Keratinocyte (primary cell): ENCODE data around the gene EDEM1. TPM values are rescaled to one million over a fixed set of nuclear protein-coding genes. Genes with fewer than 3 reads are reported as not detected.
"Not testable (repeated sequence)": the region's sequence is repeated elsewhere in the genome, so short reads cannot be mapped to it uniquely, and the experiment has no call there.

Experiments used
- DNase-seq: peaks from one replicate; pipeline ENCODE4 v3.0.0-alpha.2; 2011; ENCODE audit warnings: low read depth, missing footprints, low spot score
- FAIRE-seq: peaks from 2 replicates; lab custom pipeline; 2011; peaks lifted over from hg19 to GRCh38; lab: Jason Lieb, UNC
- H2AFZ ChIP-seq: 2 replicates; pipeline ENCODE4 v1.6.0; 2012; ENCODE audit warnings: low read length, control low read depth, inconsistent platforms; ENCODE audit not compliant: control insufficient read depth
- H3K27ac ChIP-seq: 2 replicates; pipeline ENCODE4 v1.5.1; 2011; ENCODE audit warnings: low read length; ENCODE audit not compliant: control insufficient read depth, insufficient read depth
- H3K27me3 ChIP-seq: 3 replicates; pipeline ENCODE4 v1.6.0; 2011; ENCODE audit warnings: low read length; ENCODE audit not compliant: control insufficient read depth, insufficient read depth; ENCODE audit errors: extremely low read depth
- H3K36me3 ChIP-seq, 2 experiments: 2 replicates in 1 of 2; 3 replicates in 1 of 2; pipeline ENCODE4 v1.5.1; 2011; ENCODE audit warnings: low read length in 2 of 2, mild to moderate bottlenecking in 1 of 2; ENCODE audit not compliant: control insufficient read depth in 2 of 2, insufficient read depth in 2 of 2; ENCODE audit errors: extremely low read depth in 1 of 2
- H3K4me1 ChIP-seq: 3 replicates; pipeline ENCODE4 v1.5.1; 2011; ENCODE audit warnings: low read length; ENCODE audit not compliant: control insufficient read depth, insufficient read depth; ENCODE audit errors: extremely low read depth
- H3K4me2 ChIP-seq: 3 replicates; pipeline ENCODE4 v1.6.0; 2011; ENCODE audit warnings: low read depth, low read length; ENCODE audit not compliant: control insufficient read depth, insufficient read depth; ENCODE audit errors: extremely low read depth
- H3K4me3 ChIP-seq, 3 experiments: fragments of 200-600 bp in 1 of 3; sonication (generic) in 1 of 3; 2 replicates in 2 of 3; 3 replicates in 1 of 3; pipeline ENCODE4 v1.5.1; 2011 to 2016; ENCODE audit warnings: low read length in 3 of 3, mild to moderate bottlenecking in 3 of 3, control low read depth in 2 of 3, inconsistent platforms in 1 of 3, low read depth in 1 of 3, mixed read lengths in 1 of 3, mixed run types in 1 of 3, moderate library complexity in 1 of 3; ENCODE audit not compliant: control insufficient read depth in 2 of 3, insufficient read depth in 2 of 3; ENCODE audit errors: extremely low read depth in 1 of 3
- H3K79me2 ChIP-seq: 2 replicates; pipeline ENCODE4 v1.6.0; 2012; ENCODE audit warnings: low read length; ENCODE audit not compliant: control insufficient read depth, insufficient read depth
- H3K9ac ChIP-seq: 3 replicates; pipeline ENCODE4 v1.6.0; 2011; ENCODE audit warnings: low read length; ENCODE audit not compliant: control insufficient read depth, insufficient read depth; ENCODE audit errors: extremely low read depth
- H3K9me1 ChIP-seq: 3 replicates; pipeline ENCODE4 v1.6.0; 2011; ENCODE audit warnings: low read length; ENCODE audit not compliant: control insufficient read depth, insufficient read depth; ENCODE audit errors: extremely low read depth
- H3K9me3 ChIP-seq: 2 replicates; pipeline ENCODE4 v1.5.1; 2012; ENCODE audit warnings: low read depth, low read length; ENCODE audit not compliant: control insufficient read depth
- H4K20me1 ChIP-seq: 3 replicates; pipeline ENCODE4 v1.6.0; 2011; ENCODE audit warnings: low read length; ENCODE audit not compliant: control insufficient read depth, insufficient read depth; ENCODE audit errors: extremely low read depth
- CTCF ChIP-seq, 3 experiments: IDR thresholded peaks in 1 of 3; conservative IDR thresholded peaks in 1 of 3; optimal IDR thresholded peaks in 1 of 3; 2 replicates in 2 of 3; 3 replicates in 1 of 3; pipeline versions ENCODE3 to v1.5.1; 2011; ENCODE audit warnings: low read length in 3 of 3, mild to moderate bottlenecking in 3 of 3, moderate library complexity in 2 of 3, control low read depth in 1 of 3, inconsistent platforms in 1 of 3; ENCODE audit not compliant: insufficient read depth in 2 of 3; ENCODE audit errors: extremely low read depth in 1 of 3
- EZH2 ChIP-seq: IDR thresholded peaks from one replicate; pipeline ENCODE4 v1.6.1; 2012; ENCODE audit warnings: inconsistent platforms, mild to moderate bottlenecking, low read length, moderate library complexity
- dilution Hi-C: fragments of 300-500 bp; cut with MboI; formaldehyde crosslinking; loops from one replicate; pipeline ENCODE4 v1.7.0; 2020; ENCODE audit warnings: low sequenced_read_pairs; ENCODE audit not compliant: extremely low pct_ligation_motif_present
- polyA plus RNA-seq, 5 experiments: library from polyadenylated mRNA; depleted of rRNA in 3 of 5; stranded (reverse) in 3 of 5; stranded (forward) in 1 of 5; unstranded in 1 of 5; fragments of >200 nt; gene quantifications; 1 replicate in 1 of 5; 2 replicates in 3 of 5; 3 replicates in 1 of 5; pipeline versions ENCODE4 v1.2.1 to v1.2.3, GENCODE V29; 2011 to 2012; ENCODE audit warnings: missing spikeins in 2 of 5, low read depth in 1 of 5, low replicate concordance in 1 of 5

The EDEM1 gene
- polyA plus RNA-seq, 1 donor (not counting 4 experiments of a cell fraction or from before 2014, with no cell fraction given), result 65.2 TPM

GRCh38 chr3:5172018-5172417, 15.5 kb upstream of the EDEM1 start:
- H3K9me1 ChIP-seq, result no peaks in the 10 kb centered on the region
- H3K27me3 ChIP-seq, result no peaks in the 10 kb centered on the region
- no peak overlapping the region for H3K4me3 ChIP-seq
- peaks cover 35% of the 10 kb centered on the region for H3K79me2 ChIP-seq
- dilution Hi-C loops, result no loop called here
- no peak overlapping the region for H3K27ac ChIP-seq
- no peak for FAIRE-seq
- no peak overlapping the region for H2AFZ ChIP-seq
- H3K9me3 ChIP-seq, result no peaks in the 10 kb centered on the region
- no peak overlapping the region for H3K4me2 ChIP-seq
- H3K9ac ChIP-seq, result no peak overlapping the region
- TF ChIP-seq CTCF (optimal IDR thresholded peaks at IDR 0.05 in 1 of 3, IDR thresholded peaks at IDR 0.05 in 1 of 3, conservative IDR thresholded peaks at IDR 0.05 in 1 of 3; ENCODE audit: extremely low read depth in 1 of 3, insufficient read depth in 2 of 3, low read length in 3 of 3) (no peak), EZH2 (no peak)
- DNase-seq, result no peak
- H3K36me3 ChIP-seq, result peaks cover 10 to 12% of the 10 kb centered on the region in 2 experiments
- H4K20me1 ChIP-seq, result no peaks in the 10 kb centered on the region
- no peaks in the 10 kb centered on the region for H3K4me1 ChIP-seq

GRCh38 chr3:5179036-5179435, 8.5 kb upstream of the EDEM1 start:
- H3K27me3 ChIP-seq, H3K79me2 ChIP-seq, H3K9ac ChIP-seq, H2AFZ ChIP-seq, dilution Hi-C loops, DNase-seq, H3K4me1 ChIP-seq, H3K9me3 ChIP-seq, H3K4me3 ChIP-seq, H3K9me1 ChIP-seq, FAIRE-seq, H3K4me2 ChIP-seq, H4K20me1 ChIP-seq, H3K27ac ChIP-seq: not testable (repeated sequence)
- H3K36me3 ChIP-seq, result peaks cover 12 to 17% of the 10 kb centered on the region in 2 experiments

GRCh38 chr3:5181469-5182141, 5.9 kb upstream of the EDEM1 start:
- DNase-seq (no peak), FAIRE-seq (no peak)
- Histone ChIP-seq H3K4me1 (peaks cover 4% of the 10 kb centered on the region), H2AFZ (no peak overlapping the region), H3K4me3 (no peak overlapping the region), H3K36me3 (peaks cover 12 to 15% of the 10 kb centered on the region in 2 experiments), H3K9me1 (no peaks in the 10 kb centered on the region), H3K9ac (no peak overlapping the region), H3K9me3 (no peaks in the 10 kb centered on the region), H3K27me3 (no peaks in the 10 kb centered on the region), H3K79me2 (no peaks in the 10 kb centered on the region), H3K27ac (no peak overlapping the region), H3K4me2 (no peak overlapping the region), H4K20me1 (no peaks in the 10 kb centered on the region)
- dilution Hi-C loops, result no loop called here
- TF ChIP-seq EZH2, result no peak
- no peak for TF ChIP-seq CTCF (optimal IDR thresholded peaks at IDR 0.05 in 1 of 3, IDR thresholded peaks at IDR 0.05 in 1 of 3, conservative IDR thresholded peaks at IDR 0.05 in 1 of 3; ENCODE audit: extremely low read depth in 1 of 3, insufficient read depth in 2 of 3, low read length in 3 of 3)

- H3K4me1 ChIP-seq, H4K20me1 ChIP-seq, H3K4me2 ChIP-seq, FAIRE-seq, H3K27me3 ChIP-seq, H3K27ac ChIP-seq, DNase-seq, H2AFZ ChIP-seq, H3K4me3 ChIP-seq, H3K9ac ChIP-seq, dilution Hi-C loops, H3K9me3 ChIP-seq, H3K9me1 ChIP-seq: not testable (repeated sequence)
- Histone ChIP-seq H3K36me3 (peaks cover 4 to 11% of the 10 kb centered on the region in 2 experiments), H3K79me2 (peaks cover 12% of the 10 kb centered on the region)
Observed at GRCh38 chr3:5183714-5184113, 3.8 kb upstream of the EDEM1 start.
